Measurements from ENCODE around the gene SSH2.
"Not testable (repeated sequence)": the region's sequence is repeated elsewhere in the genome, so short reads cannot be mapped to it uniquely, and the experiment has no call there.

The SSH2 gene

GRCh38 chr17:29968271-29968670 lies 38.2 kb upstream of the SSH2 start:
- intact Hi-C loops (cut with DNase I; ENCODE audit: low total_unique reads) = no loop called here
- H3K9me3 ChIP-seq = no peaks in the 10 kb centered on the region
- DNase-seq = no peak
- no peak overlapping the region for H3K4me3 ChIP-seq
- TF ChIP-seq, protein P1, sequence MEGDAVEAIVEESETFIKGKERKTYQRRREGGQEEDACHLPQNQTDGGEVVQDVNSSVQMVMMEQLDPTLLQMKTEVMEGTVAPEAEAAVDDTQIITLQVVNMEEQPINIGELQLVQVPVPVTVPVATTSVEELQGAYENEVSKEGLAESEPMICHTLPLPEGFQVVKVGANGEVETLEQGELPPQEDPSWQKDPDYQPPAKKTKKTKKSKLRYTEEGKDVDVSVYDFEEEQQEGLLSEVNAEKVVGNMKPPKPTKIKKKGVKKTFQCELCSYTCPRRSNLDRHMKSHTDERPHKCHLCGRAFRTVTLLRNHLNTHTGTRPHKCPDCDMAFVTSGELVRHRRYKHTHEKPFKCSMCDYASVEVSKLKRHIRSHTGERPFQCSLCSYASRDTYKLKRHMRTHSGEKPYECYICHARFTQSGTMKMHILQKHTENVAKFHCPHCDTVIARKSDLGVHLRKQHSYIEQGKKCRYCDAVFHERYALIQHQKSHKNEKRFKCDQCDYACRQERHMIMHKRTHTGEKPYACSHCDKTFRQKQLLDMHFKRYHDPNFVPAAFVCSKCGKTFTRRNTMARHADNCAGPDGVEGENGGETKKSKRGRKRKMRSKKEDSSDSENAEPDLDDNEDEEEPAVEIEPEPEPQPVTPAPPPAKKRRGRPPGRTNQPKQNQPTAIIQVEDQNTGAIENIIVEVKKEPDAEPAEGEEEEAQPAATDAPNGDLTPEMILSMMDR (IDR thresholded peaks at IDR 0.05) = no peak
- H3K27me3 ChIP-seq = no peaks in the 10 kb centered on the region
- H3K27ac ChIP-seq = no peak overlapping the region
- H3K4me1 ChIP-seq = no peaks in the 10 kb centered on the region
- H3K36me3 ChIP-seq = no peaks in the 10 kb centered on the region

GRCh38 chr17:29962656-29963055 lies 32.6 kb upstream of the SSH2 start:
- no peak for DNase-seq
- H3K27me3 ChIP-seq = no peaks in the 10 kb centered on the region
- H3K27ac ChIP-seq = no peak overlapping the region
- no peaks in the 10 kb centered on the region for H3K4me1 ChIP-seq
- intact Hi-C loops (cut with DNase I; ENCODE audit: low total_unique reads) = no loop called here
- TF ChIP-seq, protein P1 (IDR thresholded peaks at IDR 0.05) = no peak
- H3K4me3 ChIP-seq = no peak overlapping the region
- no peaks in the 10 kb centered on the region for H3K36me3 ChIP-seq
- H3K9me3 ChIP-seq = no peaks in the 10 kb centered on the region

GRCh38 chr17:29959658-29960337 lies 29.8 kb upstream of the SSH2 start:
- no peak overlapping the region for H3K4me3 ChIP-seq
- no peaks in the 10 kb centered on the region for H3K4me1 ChIP-seq
- H3K9me3 ChIP-seq = no peaks in the 10 kb centered on the region
- no peak overlapping the region for H3K27ac ChIP-seq
- H3K27me3 ChIP-seq = no peaks in the 10 kb centered on the region
- TF ChIP-seq, protein P1 (IDR thresholded peaks at IDR 0.05) = no peak
- H3K36me3 ChIP-seq = no peaks in the 10 kb centered on the region
- DNase-seq = no peak
- intact Hi-C loops (cut with DNase I; ENCODE audit: low total_unique reads) = no loop called here

DNA sequence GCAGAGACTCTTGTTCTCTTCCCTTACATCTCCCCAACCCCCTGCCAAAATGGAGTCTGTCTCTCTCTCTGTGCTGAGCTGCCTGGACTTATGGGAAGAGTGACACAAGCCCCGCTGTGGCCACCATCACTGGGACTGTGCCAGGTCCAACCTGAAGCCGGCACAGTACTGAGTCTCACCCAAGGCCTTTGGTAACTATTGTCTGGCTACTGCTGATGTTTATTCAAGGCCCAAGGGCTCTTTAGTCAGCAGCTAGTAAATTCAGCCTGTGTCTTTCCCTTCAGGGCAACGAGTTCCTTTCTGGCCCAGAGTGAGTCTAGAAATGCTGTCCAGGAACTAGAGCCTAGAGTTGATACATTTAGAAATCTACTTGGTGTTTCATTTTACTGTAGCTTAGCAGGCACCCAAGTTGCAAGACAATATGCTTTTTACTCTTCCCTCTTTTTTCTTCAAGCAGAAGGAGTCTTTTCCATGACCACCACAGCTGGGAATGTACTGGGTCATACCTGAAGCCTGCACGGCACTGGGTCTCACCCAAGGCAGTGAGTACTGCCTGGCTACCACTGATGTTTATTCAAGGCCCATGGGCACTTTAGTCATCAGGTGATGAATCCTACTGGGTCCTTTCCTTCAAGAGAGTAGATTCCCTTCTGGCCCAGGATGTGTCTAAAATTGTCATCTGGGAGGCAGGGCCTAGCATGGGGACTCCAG lies 29.1 kb upstream of the SSH2 start:
- no peak for DNase-seq
- Histone ChIP-seq H3K4me3 (no peak overlapping the region), H3K27me3 (no peaks in the 10 kb centered on the region), H3K9me3 (no peaks in the 10 kb centered on the region), H3K36me3 (no peaks in the 10 kb centered on the region), H3K4me1 (no peaks in the 10 kb centered on the region), H3K27ac (no peak overlapping the region)
- TF ChIP-seq, protein P1 (IDR thresholded peaks at IDR 0.05) = no peak
- intact Hi-C loops (cut with DNase I; ENCODE audit: low total_unique reads) = no loop called here

GRCh38 chr17:29957488-29957887 lies 27.5 kb upstream of the SSH2 start:
- DNase-seq; H3K4me3 ChIP-seq; H3K27me3 ChIP-seq; H3K27ac ChIP-seq; H3K36me3 ChIP-seq; H3K4me1 ChIP-seq; intact Hi-C loops (cut with DNase I; ENCODE audit: low total_unique reads); H3K9me3 ChIP-seq: not testable (repeated sequence)

DNA sequence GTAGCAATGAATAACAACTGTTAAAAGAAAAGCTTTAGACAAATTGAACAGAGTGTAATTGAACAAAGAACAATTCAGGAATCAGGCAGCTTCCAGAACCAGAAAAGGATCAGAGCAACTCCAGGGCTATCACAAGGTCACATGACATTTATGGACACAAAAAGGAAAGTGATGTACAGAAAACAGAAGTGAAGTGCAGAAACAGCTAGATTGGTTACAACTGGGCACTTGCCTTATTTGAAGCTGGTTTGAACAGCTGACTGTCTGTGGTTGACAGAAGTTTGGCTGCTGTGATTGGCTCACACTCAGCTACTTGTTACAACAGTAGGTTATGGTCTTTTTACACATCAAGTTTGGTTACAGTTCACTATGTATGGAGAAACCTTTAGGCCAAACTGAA lies 26.2 kb upstream of the SSH2 start:
- no peak overlapping the region for H3K4me3 ChIP-seq
- intact Hi-C loops (cut with DNase I; ENCODE audit: low total_unique reads) = no loop called here
- DNase-seq = no peak
- TF ChIP-seq, protein P1 (IDR thresholded peaks at IDR 0.05) = no peak
- no peaks in the 10 kb centered on the region for H3K27me3 ChIP-seq
- H3K36me3 ChIP-seq = no peaks in the 10 kb centered on the region
- H3K4me1 ChIP-seq = no peaks in the 10 kb centered on the region
- no peak overlapping the region for H3K27ac ChIP-seq
- H3K9me3 ChIP-seq = no peaks in the 10 kb centered on the region

Measured in tibial artery (tissue), 4 donors.